Lower leg skin (tissue), 3 donors: ENCODE measurements around the gene DDX27.

Experiments
- CTCF ChIP-seq, 3 donors: fragments of 450-650 bp; IDR thresholded peaks; one replicate each; pipeline ENCODE4 v1.5.1; 2016; ENCODE audit warnings: antibody characterized with exemption in 3 of 3, mild to moderate bottlenecking in 3 of 3, moderate library complexity in 2 of 3
- POLR2A ChIP-seq, 2 donors: fragments of 450-650 bp; IDR thresholded peaks; one replicate each; pipeline ENCODE4 v1.6.1; 2016 to 2017; ENCODE audit warnings: antibody characterized with exemption in 2 of 2, mild to moderate bottlenecking in 1 of 2, moderate library complexity in 1 of 2

DNA sequence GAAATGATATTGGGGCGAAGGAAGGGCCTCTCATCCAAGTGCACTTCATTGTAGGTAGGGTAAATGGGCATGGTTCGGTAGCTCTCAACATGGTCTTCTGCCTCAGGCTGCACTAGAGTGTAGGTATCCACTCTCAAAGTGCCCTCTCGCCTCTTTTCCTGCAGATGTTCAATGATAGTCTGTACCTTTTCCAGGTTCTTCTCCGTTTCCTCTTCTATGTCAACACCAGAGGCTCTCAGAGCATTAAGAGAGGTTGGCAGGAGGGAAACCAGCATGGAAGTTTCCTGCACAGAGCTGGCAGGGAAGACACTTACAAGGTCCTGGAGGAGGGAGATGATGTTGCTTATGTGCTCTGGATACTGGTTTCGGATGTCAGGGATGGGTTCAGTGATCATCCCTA, 51.5 kb downstream of the DDX27 start:
- TF ChIP-seq CTCF (IDR thresholded peaks at IDR 0.05) (no peak), POLR2A (IDR thresholded peaks at IDR 0.05) (no peak)
